ENCODE results near the gene DCAF12. TPM values are rescaled to one million over a fixed set of nuclear protein-coding genes. Genes with fewer than 3 reads are reported as not detected.
A peak's percentile ranks its signal among the peaks of the same experiment; 100 is the strongest.

DCAF12 gene
- total RNA-seq, 1 experiment from 2014 or later: 86.3 TPM

- H3K27me3 ChIP-seq (ENCODE audit: low read length): no peaks in the 10 kb centered on the region
- no peaks in the 10 kb centered on the region for H4K20me1 ChIP-seq (ENCODE audit: insufficient read depth, low read depth, low read length)
- no peak overlapping the region for H2AFZ ChIP-seq (ENCODE audit: low read length)
- no peak overlapping the region for H3K27ac ChIP-seq (ENCODE audit: low read length)
- H3K79me2 ChIP-seq (ENCODE audit: low read length): no peaks in the 10 kb centered on the region
- DNase-seq: no peak
- no peaks in the 10 kb centered on the region for H3K4me1 ChIP-seq (ENCODE audit: low read length)
- no peak overlapping the region for H3K9ac ChIP-seq (ENCODE audit: low read length)
- no peaks in the 10 kb centered on the region for H3K9me3 ChIP-seq (ENCODE audit: low read length)
- no peak overlapping the region for H3K4me2 ChIP-seq (ENCODE audit: low read depth, low read length, poor library complexity, severe bottlenecking)
- H3K36me3 ChIP-seq (ENCODE audit: insufficient read depth, low read length): no peaks in the 10 kb centered on the region
- no peaks in the 10 kb centered on the region for H3K9me2 ChIP-seq (replicated peaks; ENCODE audit: insufficient read depth, low read length)
- no peak overlapping the region for H3K4me3 ChIP-seq (ENCODE audit: low read length)
Observed at GRCh38 chr9:34157898-34158297, 31.4 kb upstream of the DCAF12 start.

- Histone ChIP-seq H3K79me2 (ENCODE audit: low read length) (no peaks in the 10 kb centered on the region), H3K36me3 (ENCODE audit: insufficient read depth, low read length) (no peaks in the 10 kb centered on the region)
- DNase-seq: no peak
Observed at GRCh38 chr9:34157318-34157717, 30.8 kb upstream of the DCAF12 start.

GRCh38 chr9:34154057-34154456 lies 27.6 kb upstream of the DCAF12 start:
- Histone ChIP-seq H3K4me1 (ENCODE audit: low read length) (peaks cover 12% of the 10 kb centered on the region), H3K36me3 (ENCODE audit: insufficient read depth, low read length) (no peaks in the 10 kb centered on the region), H3K4me3 (ENCODE audit: low read length) (no peak overlapping the region), H3K9ac (ENCODE audit: low read length) (no peak overlapping the region), H3K4me2 (ENCODE audit: low read depth, low read length, poor library complexity, severe bottlenecking) (no peak overlapping the region), H3K27me3 (ENCODE audit: low read length) (no peaks in the 10 kb centered on the region), H2AFZ (ENCODE audit: low read length) (no peak overlapping the region), H3K9me3 (ENCODE audit: low read length) (no peaks in the 10 kb centered on the region), H3K27ac (ENCODE audit: low read length) (no peak overlapping the region), H4K20me1 (ENCODE audit: insufficient read depth, low read depth, low read length) (no peaks in the 10 kb centered on the region), H3K79me2 (ENCODE audit: low read length) (no peaks in the 10 kb centered on the region), H3K9me2 (replicated peaks; ENCODE audit: insufficient read depth, low read length) (no peaks in the 10 kb centered on the region)
- DNase-seq: no peak

More at GRCh38 chr9:34157318-34157717, 30.8 kb upstream of the DCAF12 start:
- H3K4me2 ChIP-seq (ENCODE audit: low read depth, low read length, poor library complexity, severe bottlenecking): no peak overlapping the region
- H3K9ac ChIP-seq (ENCODE audit: low read length): no peak overlapping the region
- peaks cover 4% of the 10 kb centered on the region for H3K4me1 ChIP-seq (ENCODE audit: low read length)
- no peak overlapping the region for H3K27ac ChIP-seq (ENCODE audit: low read length)
- H2AFZ ChIP-seq (ENCODE audit: low read length): no peak overlapping the region
- H3K27me3 ChIP-seq (ENCODE audit: low read length): no peaks in the 10 kb centered on the region
- H3K9me3 ChIP-seq (ENCODE audit: low read length): no peaks in the 10 kb centered on the region
- H3K9me2 ChIP-seq (replicated peaks; ENCODE audit: insufficient read depth, low read length): no peaks in the 10 kb centered on the region
- H4K20me1 ChIP-seq (ENCODE audit: insufficient read depth, low read depth, low read length): no peaks in the 10 kb centered on the region
- H3K4me3 ChIP-seq (ENCODE audit: low read length): no peak overlapping the region

- H3K4me2 ChIP-seq (ENCODE audit: low read depth, low read length, poor library complexity, severe bottlenecking): no peak overlapping the region
- no peaks in the 10 kb centered on the region for H3K9me2 ChIP-seq (replicated peaks; ENCODE audit: insufficient read depth, low read length)
- H2AFZ ChIP-seq (ENCODE audit: low read length): no peak overlapping the region
- H3K36me3 ChIP-seq (ENCODE audit: insufficient read depth, low read length): no peaks in the 10 kb centered on the region
- DNase-seq: no peak
- H3K79me2 ChIP-seq (ENCODE audit: low read length): no peaks in the 10 kb centered on the region
- no peak overlapping the region for H3K4me3 ChIP-seq (ENCODE audit: low read length)
- no peak overlapping the region for H3K9ac ChIP-seq (ENCODE audit: low read length)
- no peaks in the 10 kb centered on the region for H3K9me3 ChIP-seq (ENCODE audit: low read length)
- H3K27me3 ChIP-seq (ENCODE audit: low read length): no peaks in the 10 kb centered on the region
- H3K27ac ChIP-seq (ENCODE audit: low read length): no peak overlapping the region
- peaks cover 12% of the 10 kb centered on the region for H3K4me1 ChIP-seq (ENCODE audit: low read length)
- H4K20me1 ChIP-seq (ENCODE audit: insufficient read depth, low read depth, low read length): no peaks in the 10 kb centered on the region
Observed at GRCh38 chr9:34151398-34151797, 24.9 kb upstream of the DCAF12 start.

GRCh38 chr9:34145165-34145564 lies 18.7 kb upstream of the DCAF12 start:
- Histone ChIP-seq H3K9ac (ENCODE audit: low read length) (no peak overlapping the region), H2AFZ (ENCODE audit: low read length) (no peak overlapping the region), H3K4me1 (ENCODE audit: low read length) (peaks cover 4% of the 10 kb centered on the region), H3K4me2 (ENCODE audit: low read depth, low read length, poor library complexity, severe bottlenecking) (no peak overlapping the region), H3K27ac (ENCODE audit: low read length) (no peak overlapping the region), H4K20me1 (ENCODE audit: insufficient read depth, low read depth, low read length) (no peaks in the 10 kb centered on the region), H3K9me2 (replicated peaks; ENCODE audit: insufficient read depth, low read length) (no peaks in the 10 kb centered on the region), H3K27me3 (ENCODE audit: low read length) (no peaks in the 10 kb centered on the region), H3K9me3 (ENCODE audit: low read length) (no peaks in the 10 kb centered on the region), H3K36me3 (ENCODE audit: insufficient read depth, low read length) (no peaks in the 10 kb centered on the region), H3K79me2 (ENCODE audit: low read length) (no peaks in the 10 kb centered on the region), H3K4me3 (ENCODE audit: low read length) (no peak overlapping the region)
- no peak for DNase-seq

- H3K27me3 ChIP-seq (ENCODE audit: low read length): no peaks in the 10 kb centered on the region
- H3K79me2 ChIP-seq (ENCODE audit: low read length): no peaks in the 10 kb centered on the region
- H2AFZ ChIP-seq (ENCODE audit: low read length): no peak overlapping the region
- no peak overlapping the region for H3K4me3 ChIP-seq (ENCODE audit: low read length)
- H3K9ac ChIP-seq (ENCODE audit: low read length): no peak overlapping the region
- no peaks in the 10 kb centered on the region for H3K36me3 ChIP-seq (ENCODE audit: insufficient read depth, low read length)
- H3K9me2 ChIP-seq (replicated peaks; ENCODE audit: insufficient read depth, low read length): no peaks in the 10 kb centered on the region
- H3K4me1 ChIP-seq (ENCODE audit: low read length): no peaks in the 10 kb centered on the region
- H3K27ac ChIP-seq (ENCODE audit: low read length): no peak overlapping the region
- no peaks in the 10 kb centered on the region for H3K9me3 ChIP-seq (ENCODE audit: low read length)
- DNase-seq: no peak
- H4K20me1 ChIP-seq (ENCODE audit: insufficient read depth, low read depth, low read length): no peaks in the 10 kb centered on the region
- H3K4me2 ChIP-seq (ENCODE audit: low read depth, low read length, poor library complexity, severe bottlenecking): no peak overlapping the region
Observed at GRCh38 chr9:34143116-34143515, 16.6 kb upstream of the DCAF12 start.

GRCh38 chr9:34140853-34141252 lies 14.4 kb upstream of the DCAF12 start:
- no peak overlapping the region for H3K9ac ChIP-seq (ENCODE audit: low read length)
- H3K4me1 ChIP-seq (ENCODE audit: low read length): no peaks in the 10 kb centered on the region
- no peaks in the 10 kb centered on the region for H3K9me2 ChIP-seq (replicated peaks; ENCODE audit: insufficient read depth, low read length)
- no peak for DNase-seq
- H3K4me3 ChIP-seq (ENCODE audit: low read length): no peak overlapping the region
- no peaks in the 10 kb centered on the region for H3K79me2 ChIP-seq (ENCODE audit: low read length)
- no peak overlapping the region for H3K27ac ChIP-seq (ENCODE audit: low read length)
- H3K27me3 ChIP-seq (ENCODE audit: low read length): no peaks in the 10 kb centered on the region
- no peak overlapping the region for H3K4me2 ChIP-seq (ENCODE audit: low read depth, low read length, poor library complexity, severe bottlenecking)
- H3K9me3 ChIP-seq (ENCODE audit: low read length): no peaks in the 10 kb centered on the region
- no peak overlapping the region for H2AFZ ChIP-seq (ENCODE audit: low read length)
- no peaks in the 10 kb centered on the region for H4K20me1 ChIP-seq (ENCODE audit: insufficient read depth, low read depth, low read length)
- no peaks in the 10 kb centered on the region for H3K36me3 ChIP-seq (ENCODE audit: insufficient read depth, low read length)

GRCh38 chr9:34139477-34140146 lies 13.1 kb upstream of the DCAF12 start:
- Histone ChIP-seq H4K20me1 (ENCODE audit: insufficient read depth, low read depth, low read length) (no peaks in the 10 kb centered on the region), H3K36me3 (ENCODE audit: insufficient read depth, low read length) (no peaks in the 10 kb centered on the region), H2AFZ (ENCODE audit: low read length) (no peak overlapping the region), H3K9me2 (replicated peaks; ENCODE audit: insufficient read depth, low read length) (no peaks in the 10 kb centered on the region), H3K27me3 (ENCODE audit: low read length) (no peaks in the 10 kb centered on the region), H3K4me2 (ENCODE audit: low read depth, low read length, poor library complexity, severe bottlenecking) (no peak overlapping the region), H3K27ac (ENCODE audit: low read length) (no peak overlapping the region), H3K79me2 (ENCODE audit: low read length) (no peaks in the 10 kb centered on the region), H3K4me1 (ENCODE audit: low read length) (no peaks in the 10 kb centered on the region), H3K9ac (ENCODE audit: low read length) (no peak overlapping the region), H3K9me3 (ENCODE audit: low read length) (no peaks in the 10 kb centered on the region), H3K4me3 (ENCODE audit: low read length) (no peak overlapping the region)
- peak; percentile 62 for DNase-seq

Measured in Karpas-422 (cell line).